Measurements from ENCODE around the gene XKRX. TPM values are rescaled to one million over a fixed set of nuclear protein-coding genes. Genes with fewer than 3 reads are reported as not detected.
A peak's percentile ranks its signal among the peaks of the same experiment; 100 is the strongest.

Gene XKRX
- polyA plus RNA-seq, 1 of the 3 experiments (the other 2 are of a cell fraction) = not detected

DNA sequence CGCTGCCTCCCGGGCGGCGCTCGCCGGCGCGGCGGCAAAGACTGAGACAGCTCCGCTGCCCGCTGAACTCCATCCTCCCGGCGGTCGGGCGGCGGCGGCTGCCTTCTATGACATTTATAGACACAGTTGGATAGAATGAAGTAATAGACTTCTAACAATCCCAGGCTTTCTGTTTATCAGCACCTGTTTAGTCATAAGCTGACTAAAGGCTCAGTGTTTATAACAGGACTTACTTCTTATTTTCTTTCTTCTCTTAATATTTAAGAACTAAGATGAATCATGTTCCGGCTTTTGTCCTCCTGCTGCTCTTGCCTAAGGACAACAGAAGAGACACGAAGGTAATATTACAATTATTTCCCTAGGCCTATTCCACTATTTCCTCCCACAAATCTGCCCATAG lies 44.7 kb upstream of the XKRX start:
- Histone ChIP-seq H4K20me1 (ENCODE audit: insufficient read depth) (no peaks in the 10 kb centered on the region), H3F3A (replicated peaks; ENCODE audit: insufficient read depth) (no peaks in the 10 kb centered on the region), H3K9me2 (no peaks in the 10 kb centered on the region), H3K27ac (ENCODE audit: low read depth in 2 of 2, low read length in 1 of 2) (no peak overlapping the region), H3K4me2 (no peak overlapping the region), H3K79me2 (ENCODE audit: insufficient read depth) (no peaks in the 10 kb centered on the region), H3K9ac (no peak overlapping the region), H3K9me3 (no peaks in the 10 kb centered on the region), H3K36me3 (replicated peaks in 1 of 2; ENCODE audit: control insufficient read depth in 1 of 2, insufficient read depth in 2 of 2, low read length in 1 of 2) (no peaks in the 10 kb centered on the region), H3K4me1 (ENCODE audit: control insufficient read depth in 1 of 2, insufficient read depth in 2 of 2, low read depth in 1 of 2, low read length in 1 of 2) (no peaks in the 10 kb centered on the region), H3K4me3 (ENCODE audit: low read depth in 2 of 2, low read length in 1 of 2) (no peak overlapping the region), H3K27me3 (ENCODE audit: insufficient read depth) (no peaks in the 10 kb centered on the region), H2AFZ (ENCODE audit: low read depth) (no peak overlapping the region)
- ChIA-PET CTCF (no interaction called here), POLR2A (no interaction called here)
- no peak for TF ChIP-seq FOSL2 (IDR thresholded peaks at IDR 0.05; ENCODE audit: borderline replicate concordance, low read depth)
- no peak for TF ChIP-seq RAD21 (IDR thresholded peaks at IDR 0.05; ENCODE audit: low read length)
- WGBS (ENCODE audit: low lambda C conversion rate) = 72% methylated on average over 6 of the region's 19 CpGs
- DNase-seq = no peak

DNA sequence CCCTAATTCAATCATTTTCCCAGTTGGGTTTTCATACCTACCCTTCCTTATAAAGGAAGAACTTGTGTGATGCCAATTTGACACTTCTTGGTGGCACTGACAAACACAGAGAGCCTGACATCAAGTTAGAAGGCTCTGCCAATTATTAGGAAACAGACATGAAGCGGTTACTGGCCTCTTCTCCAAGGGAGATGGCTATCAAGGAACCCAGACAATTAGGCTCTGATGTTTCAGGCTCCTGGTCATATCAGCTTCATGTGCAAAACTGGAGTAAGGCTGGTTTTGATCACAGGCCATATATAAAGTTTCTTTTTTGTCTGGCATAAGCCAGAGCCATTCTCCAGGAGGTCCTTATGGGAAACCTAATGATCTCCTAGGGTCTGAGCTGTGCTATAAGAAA lies 41.2 kb upstream of the XKRX start:
- H3K36me3 ChIP-seq (replicated peaks in 1 of 2; ENCODE audit: control insufficient read depth in 1 of 2, insufficient read depth in 2 of 2, low read length in 1 of 2) = no peaks in the 10 kb centered on the region
- DNase-seq = peak; percentile 50
- ChIA-PET POLR2A (no interaction called here), CTCF (no interaction called here)
- H2AFZ ChIP-seq (ENCODE audit: low read depth) = no peak overlapping the region
- no peak overlapping the region for H3K4me3 ChIP-seq (ENCODE audit: low read depth in 2 of 2, low read length in 1 of 2)
- TF ChIP-seq, protein P1, sequence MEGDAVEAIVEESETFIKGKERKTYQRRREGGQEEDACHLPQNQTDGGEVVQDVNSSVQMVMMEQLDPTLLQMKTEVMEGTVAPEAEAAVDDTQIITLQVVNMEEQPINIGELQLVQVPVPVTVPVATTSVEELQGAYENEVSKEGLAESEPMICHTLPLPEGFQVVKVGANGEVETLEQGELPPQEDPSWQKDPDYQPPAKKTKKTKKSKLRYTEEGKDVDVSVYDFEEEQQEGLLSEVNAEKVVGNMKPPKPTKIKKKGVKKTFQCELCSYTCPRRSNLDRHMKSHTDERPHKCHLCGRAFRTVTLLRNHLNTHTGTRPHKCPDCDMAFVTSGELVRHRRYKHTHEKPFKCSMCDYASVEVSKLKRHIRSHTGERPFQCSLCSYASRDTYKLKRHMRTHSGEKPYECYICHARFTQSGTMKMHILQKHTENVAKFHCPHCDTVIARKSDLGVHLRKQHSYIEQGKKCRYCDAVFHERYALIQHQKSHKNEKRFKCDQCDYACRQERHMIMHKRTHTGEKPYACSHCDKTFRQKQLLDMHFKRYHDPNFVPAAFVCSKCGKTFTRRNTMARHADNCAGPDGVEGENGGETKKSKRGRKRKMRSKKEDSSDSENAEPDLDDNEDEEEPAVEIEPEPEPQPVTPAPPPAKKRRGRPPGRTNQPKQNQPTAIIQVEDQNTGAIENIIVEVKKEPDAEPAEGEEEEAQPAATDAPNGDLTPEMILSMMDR (IDR thresholded peaks at IDR 0.05) = no peak
- TF ChIP-seq GATA2 (CRISPR knock-in tag; IDR thresholded peaks at IDR 0.05) = 0 out of 2 replicates have a peak, but pooled peaks have one; percentile 12
- TF ChIP-seq CHD2 (IDR thresholded peaks at IDR 0.05; ENCODE audit: low read length, partially characterized antibody) = no peak
- TF ChIP-seq FOXM1 (IDR thresholded peaks at IDR 0.05; ENCODE audit: low read depth) = no peak
- TF ChIP-seq, protein P2, sequence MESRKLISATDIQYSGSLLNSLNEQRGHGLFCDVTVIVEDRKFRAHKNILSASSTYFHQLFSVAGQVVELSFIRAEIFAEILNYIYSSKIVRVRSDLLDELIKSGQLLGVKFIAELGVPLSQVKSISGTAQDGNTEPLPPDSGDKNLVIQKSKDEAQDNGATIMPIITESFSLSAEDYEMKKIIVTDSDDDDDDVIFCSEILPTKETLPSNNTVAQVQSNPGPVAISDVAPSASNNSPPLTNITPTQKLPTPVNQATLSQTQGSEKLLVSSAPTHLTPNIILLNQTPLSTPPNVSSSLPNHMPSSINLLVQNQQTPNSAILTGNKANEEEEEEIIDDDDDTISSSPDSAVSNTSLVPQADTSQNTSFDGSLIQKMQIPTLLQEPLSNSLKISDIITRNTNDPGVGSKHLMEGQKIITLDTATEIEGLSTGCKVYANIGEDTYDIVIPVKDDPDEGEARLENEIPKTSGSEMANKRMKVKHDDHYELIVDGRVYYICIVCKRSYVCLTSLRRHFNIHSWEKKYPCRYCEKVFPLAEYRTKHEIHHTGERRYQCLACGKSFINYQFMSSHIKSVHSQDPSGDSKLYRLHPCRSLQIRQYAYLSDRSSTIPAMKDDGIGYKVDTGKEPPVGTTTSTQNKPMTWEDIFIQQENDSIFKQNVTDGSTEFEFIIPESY (IDR thresholded peaks at IDR 0.05; ENCODE audit: borderline replicate concordance, low read depth) = no peak
- TF ChIP-seq NFIC (IDR thresholded peaks at IDR 0.05; ENCODE audit: borderline replicate concordance) = no peak
- no peak for TF ChIP-seq JUND (IDR thresholded peaks at IDR 0.05)
- peak in 1 of 2 experiments; percentile 42; a peak in 1 of 4 replicates for TF ChIP-seq EP300 (IDR thresholded peaks at IDR 0.05; ENCODE audit: borderline replicate concordance in 1 of 2, low read depth in 1 of 2, low read length in 1 of 2)
- no peak for TF ChIP-seq ELF1 (IDR thresholded peaks at IDR 0.05)
- TF ChIP-seq, protein P3, sequence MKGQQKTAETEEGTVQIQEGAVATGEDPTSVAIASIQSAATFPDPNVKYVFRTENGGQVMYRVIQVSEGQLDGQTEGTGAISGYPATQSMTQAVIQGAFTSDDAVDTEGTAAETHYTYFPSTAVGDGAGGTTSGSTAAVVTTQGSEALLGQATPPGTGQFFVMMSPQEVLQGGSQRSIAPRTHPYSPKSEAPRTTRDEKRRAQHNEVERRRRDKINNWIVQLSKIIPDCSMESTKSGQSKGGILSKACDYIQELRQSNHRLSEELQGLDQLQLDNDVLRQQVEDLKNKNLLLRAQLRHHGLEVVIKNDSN (IDR thresholded peaks at IDR 0.05; ENCODE audit: borderline replicate concordance, low read depth) = no peak
- TF ChIP-seq TAF1 (IDR thresholded peaks at IDR 0.05; ENCODE audit: borderline replicate concordance, low read depth, low read length) = no peak
- TF ChIP-seq, protein P4, sequence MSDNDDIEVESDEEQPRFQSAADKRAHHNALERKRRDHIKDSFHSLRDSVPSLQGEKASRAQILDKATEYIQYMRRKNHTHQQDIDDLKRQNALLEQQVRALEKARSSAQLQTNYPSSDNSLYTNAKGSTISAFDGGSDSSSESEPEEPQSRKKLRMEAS (IDR thresholded peaks at IDR 0.05; ENCODE audit: low read depth) = no peak
- TF ChIP-seq SMC3 (IDR thresholded peaks at IDR 0.05; ENCODE audit: low read depth, low read length) = no peak
- no peak overlapping the region for H3K4me2 ChIP-seq
- H4K20me1 ChIP-seq (ENCODE audit: insufficient read depth) = no peaks in the 10 kb centered on the region
- WGBS (ENCODE audit: low lambda C conversion rate) = 10% methylated on average over 1 of the region's 1 CpG
- no peaks in the 10 kb centered on the region for H3K9me2 ChIP-seq
- peak overlapping the region in 1 of 2 experiments; percentile 16; a peak in 1 of 4 replicates for H3K27ac ChIP-seq (ENCODE audit: low read depth in 2 of 2, low read length in 1 of 2)
- H3K79me2 ChIP-seq (ENCODE audit: insufficient read depth) = no peaks in the 10 kb centered on the region
- no peaks in the 10 kb centered on the region for H3K27me3 ChIP-seq (ENCODE audit: insufficient read depth)
- no peaks in the 10 kb centered on the region for H3F3A ChIP-seq (replicated peaks; ENCODE audit: insufficient read depth)
- H3K9ac ChIP-seq = no peak overlapping the region
- no peaks in the 10 kb centered on the region for H3K9me3 ChIP-seq
- H3K4me1 ChIP-seq (ENCODE audit: control insufficient read depth in 1 of 2, insufficient read depth in 2 of 2, low read depth in 1 of 2, low read length in 1 of 2) = no peaks in the 10 kb centered on the region
